ENCODE results near the gene CAMKMT. TPM values are rescaled to one million over a fixed set of nuclear protein-coding genes. Genes with fewer than 3 reads are reported as not detected.

Gene CAMKMT
- total and polyA plus RNA-seq, 9 of the 15 experiments (the other 6 are each of a cell fraction or from before 2014, with no cell fraction given) = 1.6 to 15.3 (median 7.4) TPM

DNA sequence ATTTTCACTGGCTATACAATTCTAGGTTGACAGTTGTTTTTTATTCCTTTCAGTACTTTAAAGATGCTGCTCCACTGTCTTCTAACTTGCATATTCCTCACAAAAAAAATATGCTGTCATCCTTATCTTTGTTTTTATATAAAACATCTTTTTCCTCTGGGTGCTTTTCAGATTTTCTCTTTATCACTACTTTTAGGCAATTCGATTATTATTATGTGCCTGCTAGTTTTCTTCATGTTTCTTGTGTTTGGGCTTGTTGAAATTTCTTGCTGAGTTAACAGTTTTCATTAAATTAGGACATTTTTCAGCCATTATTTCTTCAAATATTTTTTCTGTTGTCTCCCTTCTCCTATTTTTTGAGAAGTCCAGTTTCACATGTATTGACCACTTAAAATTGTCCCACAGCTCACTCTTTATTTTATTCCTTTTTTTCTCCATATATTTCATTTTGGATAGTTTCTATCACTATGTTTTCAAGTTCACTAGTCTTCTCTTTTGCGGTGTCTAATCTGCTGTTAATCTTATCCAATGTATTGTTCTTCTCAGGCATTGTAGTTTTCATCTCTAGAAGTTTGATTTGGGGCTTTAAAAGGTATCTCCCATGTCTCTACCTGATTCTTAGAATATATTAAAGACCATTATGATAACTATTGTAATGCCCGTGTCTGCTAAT is 374.7 kb downstream of the CAMKMT start (continued):
- TF ChIP-seq SMAD2 (IDR thresholded peaks at IDR 0.05; ENCODE audit: low read depth, low read length) = no peak
- TF ChIP-seq TRIM28 (IDR thresholded peaks at IDR 0.05) = peak; percentile 75
- no peak for TF ChIP-seq NR2C1 (IDR thresholded peaks at IDR 0.05)
- TF ChIP-seq NR2C1 (tag; IDR thresholded peaks at IDR 0.05) = no peak
- no peak for TF ChIP-seq PRPF4 (IDR thresholded peaks at IDR 0.05; ENCODE audit: insufficient read depth, low read depth, low read length, poor library complexity, severe bottlenecking)
- TF ChIP-seq MBD2 (IDR thresholded peaks at IDR 0.05; ENCODE audit: borderline replicate concordance, low read depth) = no peak
- TF ChIP-seq, protein P1, sequence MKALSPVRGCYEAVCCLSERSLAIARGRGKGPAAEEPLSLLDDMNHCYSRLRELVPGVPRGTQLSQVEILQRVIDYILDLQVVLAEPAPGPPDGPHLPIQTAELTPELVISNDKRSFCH (CRISPR knock-in tag; IDR thresholded peaks at IDR 0.05) = no peak
- TF ChIP-seq, protein P1 (tag; IDR thresholded peaks at IDR 0.05) = no peak
- TF ChIP-seq PHF8 (IDR thresholded peaks at IDR 0.05; ENCODE audit: borderline replicate concordance, low read length) = no peak
- TF ChIP-seq, protein P2, sequence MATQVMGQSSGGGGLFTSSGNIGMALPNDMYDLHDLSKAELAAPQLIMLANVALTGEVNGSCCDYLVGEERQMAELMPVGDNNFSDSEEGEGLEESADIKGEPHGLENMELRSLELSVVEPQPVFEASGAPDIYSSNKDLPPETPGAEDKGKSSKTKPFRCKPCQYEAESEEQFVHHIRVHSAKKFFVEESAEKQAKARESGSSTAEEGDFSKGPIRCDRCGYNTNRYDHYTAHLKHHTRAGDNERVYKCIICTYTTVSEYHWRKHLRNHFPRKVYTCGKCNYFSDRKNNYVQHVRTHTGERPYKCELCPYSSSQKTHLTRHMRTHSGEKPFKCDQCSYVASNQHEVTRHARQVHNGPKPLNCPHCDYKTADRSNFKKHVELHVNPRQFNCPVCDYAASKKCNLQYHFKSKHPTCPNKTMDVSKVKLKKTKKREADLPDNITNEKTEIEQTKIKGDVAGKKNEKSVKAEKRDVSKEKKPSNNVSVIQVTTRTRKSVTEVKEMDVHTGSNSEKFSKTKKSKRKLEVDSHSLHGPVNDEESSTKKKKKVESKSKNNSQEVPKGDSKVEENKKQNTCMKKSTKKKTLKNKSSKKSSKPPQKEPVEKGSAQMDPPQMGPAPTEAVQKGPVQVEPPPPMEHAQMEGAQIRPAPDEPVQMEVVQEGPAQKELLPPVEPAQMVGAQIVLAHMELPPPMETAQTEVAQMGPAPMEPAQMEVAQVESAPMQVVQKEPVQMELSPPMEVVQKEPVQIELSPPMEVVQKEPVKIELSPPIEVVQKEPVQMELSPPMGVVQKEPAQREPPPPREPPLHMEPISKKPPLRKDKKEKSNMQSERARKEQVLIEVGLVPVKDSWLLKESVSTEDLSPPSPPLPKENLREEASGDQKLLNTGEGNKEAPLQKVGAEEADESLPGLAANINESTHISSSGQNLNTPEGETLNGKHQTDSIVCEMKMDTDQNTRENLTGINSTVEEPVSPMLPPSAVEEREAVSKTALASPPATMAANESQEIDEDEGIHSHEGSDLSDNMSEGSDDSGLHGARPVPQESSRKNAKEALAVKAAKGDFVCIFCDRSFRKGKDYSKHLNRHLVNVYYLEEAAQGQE (IDR thresholded peaks at IDR 0.05; ENCODE audit: borderline replicate concordance) = no peak
- TF ChIP-seq, protein P2 (CRISPR knock-in tag; IDR thresholded peaks at IDR 0.05; ENCODE audit: low read depth) = no peak
- TF ChIP-seq EWSR1 (IDR thresholded peaks at IDR 0.05; ENCODE audit: borderline replicate concordance, low read depth, partially characterized antibody) = no peak
- TF ChIP-seq ZNF77 (CRISPR knock-in tag; IDR thresholded peaks at IDR 0.05) = no peak
- TF ChIP-seq, protein P3, sequence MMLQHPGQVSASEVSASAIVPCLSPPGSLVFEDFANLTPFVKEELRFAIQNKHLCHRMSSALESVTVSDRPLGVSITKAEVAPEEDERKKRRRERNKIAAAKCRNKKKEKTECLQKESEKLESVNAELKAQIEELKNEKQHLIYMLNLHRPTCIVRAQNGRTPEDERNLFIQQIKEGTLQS (IDR thresholded peaks at IDR 0.05) = no peak
- TF ChIP-seq, protein P3 (CRISPR knock-in tag; conservative IDR thresholded peaks at IDR 0.05) = no peak
- TF ChIP-seq C11orf30 (IDR thresholded peaks at IDR 0.05; ENCODE audit: low read depth) = peak; percentile 83
- TF ChIP-seq, protein P4, sequence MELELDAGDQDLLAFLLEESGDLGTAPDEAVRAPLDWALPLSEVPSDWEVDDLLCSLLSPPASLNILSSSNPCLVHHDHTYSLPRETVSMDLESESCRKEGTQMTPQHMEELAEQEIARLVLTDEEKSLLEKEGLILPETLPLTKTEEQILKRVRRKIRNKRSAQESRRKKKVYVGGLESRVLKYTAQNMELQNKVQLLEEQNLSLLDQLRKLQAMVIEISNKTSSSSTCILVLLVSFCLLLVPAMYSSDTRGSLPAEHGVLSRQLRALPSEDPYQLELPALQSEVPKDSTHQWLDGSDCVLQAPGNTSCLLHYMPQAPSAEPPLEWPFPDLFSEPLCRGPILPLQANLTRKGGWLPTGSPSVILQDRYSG (tag; conservative IDR thresholded peaks at IDR 0.05; ENCODE audit: low read depth) = no peak
- 0 out of 2 replicates have a peak, but pooled peaks have one; percentile 21 for TF ChIP-seq CBX5 (IDR thresholded peaks at IDR 0.05; ENCODE audit: borderline replicate concordance, low read depth)
- TF ChIP-seq ZFP30 (CRISPR knock-in tag; IDR thresholded peaks at IDR 0.05; ENCODE audit: borderline replicate concordance) = peak; percentile 58; the same call in 1 of the 2 replicates
